Myocyte (in vitro differentiated cells): ENCODE data around the gene FASTK. TPM values are rescaled to one million over a fixed set of nuclear protein-coding genes. Genes with fewer than 3 reads are reported as not detected.

Source experiments
- DNase-seq: peaks from one replicate; pipeline ENCODE4 v3.0.0-alpha.2; 2012; ENCODE audit warnings: low read depth
- total RNA-seq: library from RNA; depleted of rRNA; stranded (reverse); fragments of >200 nt; gene quantifications from 2 replicates; pipeline ENCODE4 v1.2.3, GENCODE V29; 2014

Gene FASTK
- total RNA-seq, 1 donor from 2014 or later = 177 TPM

DNA sequence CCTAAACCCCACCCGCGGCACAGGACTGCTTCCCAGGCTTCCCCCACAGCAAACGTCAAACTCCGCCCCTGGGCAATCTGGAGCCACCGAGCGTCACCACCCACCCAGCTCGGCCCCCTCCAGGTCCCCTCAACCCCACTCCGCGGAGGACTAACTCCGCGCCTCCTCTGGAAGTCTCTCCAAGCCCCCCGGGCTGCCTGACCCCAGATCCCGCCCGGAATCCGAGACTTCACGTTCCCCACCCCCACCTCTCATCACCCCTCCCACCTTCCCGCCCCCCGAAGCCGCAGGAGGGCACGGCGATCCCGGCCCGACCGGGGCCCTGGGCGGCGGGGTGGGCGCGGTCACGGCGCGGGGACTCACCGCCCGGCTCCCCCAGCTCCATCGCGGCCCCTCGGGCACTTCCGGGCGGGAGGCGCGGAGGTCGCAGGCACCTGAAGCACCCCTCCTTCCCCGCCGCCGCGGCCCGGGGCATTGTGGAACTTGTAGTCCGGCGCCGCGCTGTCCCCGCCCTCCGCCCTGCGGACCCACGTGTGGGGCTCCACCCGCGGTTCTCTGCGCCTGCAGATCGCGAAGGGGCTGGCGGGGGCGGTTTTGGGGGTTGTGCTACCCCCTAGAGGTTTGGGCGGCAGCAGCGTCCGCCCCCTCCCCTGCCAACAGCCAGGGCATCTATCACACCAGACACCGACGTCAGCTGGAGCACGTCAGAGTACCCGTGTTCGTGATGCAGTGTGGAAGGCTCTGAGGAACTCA, 2.6 kb upstream of the FASTK start, which contains the start of gene TMUB1:
Gene TMUB1 (minus strand): TSS at position 423 of the 753 bp plus-strand sequence. CDS start 930 bp downstream, outside the sequence.
- peak; percentile 72 for DNase-seq

DNA sequence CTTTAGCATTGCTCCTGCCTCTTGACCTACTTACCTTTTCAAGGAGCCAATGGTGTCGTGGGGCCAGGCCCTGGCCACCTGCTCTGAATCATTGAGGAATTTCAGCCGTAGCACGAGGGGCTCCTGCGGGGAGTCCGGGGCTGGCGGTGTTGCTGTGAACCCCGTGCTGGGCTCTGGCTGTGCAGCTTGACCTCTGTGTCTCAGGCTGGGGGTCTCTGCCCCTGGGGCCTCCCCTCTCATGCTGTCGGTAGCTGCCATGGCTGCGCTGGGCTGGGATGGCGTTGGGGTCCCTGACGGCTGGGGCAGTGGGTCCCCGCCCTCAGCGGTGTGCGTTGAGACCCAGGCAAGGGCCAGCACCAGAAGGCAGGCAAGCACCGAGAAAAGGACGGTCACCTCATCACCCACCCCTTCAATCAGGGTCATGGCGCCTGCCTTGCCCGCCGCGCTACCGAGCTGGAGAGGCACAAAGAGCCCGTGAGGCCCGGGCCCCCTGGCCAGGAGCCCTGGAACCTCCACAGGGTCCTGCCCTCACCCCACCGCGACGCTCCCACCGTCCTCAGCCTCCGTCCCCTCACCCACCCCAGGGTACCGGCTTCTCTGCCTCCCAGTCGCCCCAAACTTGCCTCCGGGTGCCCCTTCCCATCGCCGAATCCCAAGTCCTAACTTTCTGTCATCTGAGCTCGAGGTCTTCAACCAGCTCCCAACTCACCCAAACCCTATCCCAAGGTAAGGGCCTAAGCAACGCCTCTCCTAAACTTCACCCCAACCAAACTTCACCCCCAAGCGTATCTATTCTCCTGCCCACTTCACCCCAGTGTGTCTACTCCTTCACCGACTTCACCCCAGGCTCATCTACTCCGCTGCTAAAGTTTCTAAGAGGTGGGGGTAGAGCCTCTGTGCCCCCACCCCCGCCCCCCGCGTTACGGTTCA, 1.8 kb upstream of the FASTK start:
- no peak for DNase-seq

DNA sequence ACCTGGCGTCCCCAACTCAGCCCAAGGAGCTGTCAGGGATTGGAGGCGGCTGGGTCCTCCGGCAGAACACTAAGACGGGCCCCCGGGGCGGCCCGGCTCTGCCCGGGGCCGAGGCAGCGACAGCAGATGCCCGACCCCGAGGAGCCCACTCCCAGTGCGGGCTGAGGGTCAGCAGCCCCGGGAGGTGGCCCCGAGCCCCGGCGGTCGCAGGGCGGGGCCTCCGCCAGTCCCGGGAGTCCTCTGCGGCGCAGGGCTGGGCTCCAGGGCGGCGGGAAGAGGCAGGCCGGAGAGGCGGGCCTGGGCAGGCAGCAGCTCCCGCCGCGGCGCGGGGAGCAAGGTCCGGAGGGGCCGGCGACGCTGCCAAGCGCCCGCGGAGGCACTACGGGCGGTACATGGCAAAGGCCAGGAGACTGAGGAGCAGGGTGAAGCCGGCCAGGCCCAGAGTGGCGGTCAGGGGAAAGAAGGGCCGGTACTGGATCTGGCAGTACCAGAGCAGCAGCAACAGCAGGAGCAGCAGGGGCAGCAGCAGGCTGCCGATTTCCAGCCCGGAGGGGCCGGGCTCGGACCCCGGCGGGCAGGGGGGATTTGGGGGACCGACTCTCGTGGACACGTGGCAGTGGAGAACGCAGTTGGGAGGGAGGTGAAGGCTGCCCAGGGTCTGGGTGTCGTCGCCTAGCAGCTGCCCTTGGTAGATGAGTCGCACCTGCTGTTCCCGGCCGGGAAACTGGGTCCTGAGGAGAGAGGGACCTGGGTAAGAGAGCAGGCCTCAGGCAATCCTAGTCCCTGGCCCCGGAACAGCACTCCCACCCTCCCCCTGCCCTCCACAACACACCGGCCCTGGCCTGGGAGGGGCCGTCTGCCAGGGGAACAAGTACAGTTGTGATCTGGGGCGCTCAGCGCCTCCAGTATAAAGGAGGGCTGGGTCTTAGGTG, 827 bp upstream of the FASTK start:
- peak; percentile 78 for DNase-seq

DNA sequence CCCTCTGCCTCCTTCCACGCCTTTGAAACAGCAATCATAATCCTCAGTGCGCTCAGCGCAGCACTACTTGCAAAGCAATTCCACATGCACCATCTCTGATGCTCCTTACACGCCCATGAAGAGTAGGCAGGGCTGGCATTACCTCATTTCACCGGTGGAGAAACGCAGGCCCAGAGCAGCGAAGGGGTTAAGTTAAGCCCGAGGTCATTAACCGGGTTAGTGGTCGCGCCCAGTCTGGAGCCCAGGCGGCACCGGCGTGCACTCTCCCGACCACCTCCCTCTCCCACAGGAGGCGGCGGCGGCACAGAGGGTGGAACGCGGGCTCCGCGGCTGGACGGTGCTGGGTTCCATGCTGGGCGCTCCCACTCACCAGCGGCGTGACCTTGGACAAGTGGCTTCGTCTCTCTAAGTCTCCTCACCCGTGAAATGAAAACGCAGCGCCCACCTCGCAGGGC, 515 bp downstream of the FASTK start:
- peak; percentile 43 for DNase-seq

DNA sequence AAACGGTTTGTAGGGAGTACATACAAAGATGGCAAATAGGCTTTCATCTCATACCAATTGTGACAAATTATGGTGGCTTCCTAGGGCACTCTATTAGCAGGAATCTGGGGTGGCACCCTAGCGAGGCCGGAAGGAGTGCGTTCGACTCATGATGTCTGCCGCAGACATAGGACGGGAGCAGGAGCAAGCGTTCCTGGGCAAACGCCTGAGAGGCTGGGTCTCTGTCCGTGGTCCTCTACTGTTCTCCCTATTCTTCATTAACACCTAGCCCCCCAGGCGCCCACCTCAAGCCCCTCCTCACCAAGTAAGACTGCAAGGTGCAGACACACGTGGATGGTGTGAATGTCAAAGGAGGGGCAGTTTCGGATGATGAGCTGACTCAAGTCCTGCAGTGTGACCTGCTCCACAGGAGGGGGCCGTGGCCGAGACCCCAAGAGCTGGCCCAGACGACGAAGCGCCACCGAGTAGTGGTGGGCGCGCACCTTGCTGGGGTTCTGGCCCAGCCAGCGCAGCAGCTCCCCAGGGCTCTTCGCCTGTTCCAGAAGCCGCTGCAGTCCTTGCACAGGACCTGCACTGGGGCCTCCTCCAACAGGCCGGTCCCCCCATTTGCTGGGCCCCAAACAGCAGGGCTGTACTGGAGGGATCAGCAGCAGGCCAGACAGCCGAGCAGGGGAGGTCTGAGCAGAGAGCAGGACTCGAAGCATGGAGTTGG, 1.3 kb downstream of the FASTK start:
- no peak for DNase-seq

DNA sequence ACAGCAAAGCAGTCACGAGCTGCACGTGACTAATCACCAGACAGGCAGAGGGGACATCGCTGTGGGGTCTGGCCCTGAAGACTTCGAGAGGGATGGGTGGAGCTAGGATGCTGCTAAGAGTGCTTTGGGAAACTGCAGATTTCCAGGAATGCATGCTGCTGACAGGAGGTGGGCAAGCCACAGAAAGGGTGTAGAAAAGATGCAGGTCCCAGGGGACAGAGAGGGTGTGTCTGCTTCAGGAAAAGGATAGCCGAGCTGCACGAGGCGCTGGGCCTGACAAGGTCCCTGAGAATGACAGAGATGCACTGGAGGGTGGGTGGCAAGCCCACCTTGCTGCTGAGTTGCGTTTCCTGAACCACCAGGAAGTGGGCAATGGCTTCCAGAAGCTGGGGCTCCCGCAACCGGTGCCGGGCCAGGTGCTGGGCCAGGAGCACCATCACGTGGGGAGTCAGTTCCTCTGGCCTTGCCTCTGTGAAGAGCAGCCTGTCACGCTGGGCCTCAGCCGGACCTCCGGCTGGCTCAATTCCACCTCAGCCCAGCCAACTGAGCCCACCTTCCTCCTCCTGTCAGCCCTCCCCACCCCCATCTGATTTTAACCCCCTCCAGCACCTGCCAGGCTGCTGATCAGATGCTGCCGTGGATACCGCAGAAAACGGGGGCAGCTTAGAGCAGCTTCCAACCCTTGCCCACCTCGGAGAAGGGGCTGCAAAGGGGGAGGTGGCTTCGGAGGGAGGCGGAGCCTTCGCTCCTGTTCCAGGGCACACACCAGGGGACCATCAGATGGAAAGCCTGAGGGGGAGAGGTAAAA, 2.2 kb downstream of the FASTK start:
- DNase-seq = peak; percentile 34

DNA sequence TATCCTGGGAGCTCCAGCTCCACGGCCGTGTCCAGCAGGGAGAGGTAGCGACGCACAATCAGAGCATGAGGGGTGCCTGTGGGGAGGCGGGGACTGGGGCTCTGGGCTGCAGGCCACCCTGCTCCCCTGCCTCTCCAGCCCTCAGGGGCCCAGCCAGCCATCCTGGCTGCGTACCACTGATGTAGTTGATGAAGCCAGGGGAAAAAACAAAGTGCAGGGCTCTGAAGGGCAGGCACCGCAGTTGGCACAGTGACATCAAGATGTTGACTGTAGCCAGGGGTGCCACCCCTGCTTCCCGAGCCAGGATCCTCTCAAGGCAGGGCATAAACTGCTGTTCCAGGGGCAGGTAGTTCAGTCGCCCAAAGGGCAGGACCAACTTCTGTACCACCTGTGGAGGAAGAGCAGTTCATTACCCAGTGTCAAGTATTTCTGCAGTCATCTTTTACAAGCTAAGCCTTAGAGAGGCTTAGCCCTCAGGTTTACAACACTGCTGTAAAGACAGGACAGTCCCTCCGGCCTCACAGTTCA, 2.8 kb downstream of the FASTK start:
- no peak for DNase-seq

DNA sequence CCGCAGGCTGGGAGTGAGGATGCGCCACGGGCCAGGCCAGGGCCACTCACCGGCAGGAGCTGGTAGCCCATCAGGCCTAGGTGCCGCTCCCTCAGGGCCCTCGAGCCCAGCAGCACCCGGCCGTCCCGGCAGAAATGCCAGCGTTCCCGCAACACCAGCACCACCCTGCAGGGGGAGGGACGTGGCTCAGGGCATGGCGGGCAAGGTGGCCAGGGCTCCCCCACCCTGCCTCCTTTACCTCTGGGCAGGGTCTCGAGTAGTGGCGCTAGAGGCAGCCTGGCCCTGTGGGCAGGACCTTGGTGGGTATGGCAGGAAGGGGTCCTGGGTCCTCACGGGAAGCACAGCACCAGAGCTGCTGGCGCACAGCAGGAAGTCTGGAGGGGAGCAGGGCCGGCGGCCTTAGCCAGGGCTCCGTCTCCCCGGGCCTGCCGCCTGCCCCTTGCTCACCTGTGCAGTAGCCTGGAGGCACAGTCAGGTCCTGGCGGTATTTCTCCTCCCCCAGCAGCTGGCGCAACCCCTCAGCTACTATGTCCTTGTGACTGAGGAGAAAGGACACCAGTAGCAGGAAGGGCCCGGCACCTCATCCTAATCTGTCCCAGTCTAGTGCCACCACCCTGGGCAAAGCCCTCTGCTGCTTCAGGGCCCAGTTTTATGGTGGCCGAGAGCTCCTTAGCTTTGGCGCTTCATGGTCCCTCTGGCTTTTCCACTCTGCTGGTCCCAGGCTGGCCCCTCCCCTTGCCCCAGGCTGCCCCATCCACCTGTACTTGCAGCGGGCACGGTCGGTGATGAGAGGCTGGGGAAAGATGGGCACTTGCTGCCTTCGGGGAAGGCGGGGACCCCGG, 3.5 kb downstream of the FASTK start:
- peak; percentile 43 for DNase-seq

DNA sequence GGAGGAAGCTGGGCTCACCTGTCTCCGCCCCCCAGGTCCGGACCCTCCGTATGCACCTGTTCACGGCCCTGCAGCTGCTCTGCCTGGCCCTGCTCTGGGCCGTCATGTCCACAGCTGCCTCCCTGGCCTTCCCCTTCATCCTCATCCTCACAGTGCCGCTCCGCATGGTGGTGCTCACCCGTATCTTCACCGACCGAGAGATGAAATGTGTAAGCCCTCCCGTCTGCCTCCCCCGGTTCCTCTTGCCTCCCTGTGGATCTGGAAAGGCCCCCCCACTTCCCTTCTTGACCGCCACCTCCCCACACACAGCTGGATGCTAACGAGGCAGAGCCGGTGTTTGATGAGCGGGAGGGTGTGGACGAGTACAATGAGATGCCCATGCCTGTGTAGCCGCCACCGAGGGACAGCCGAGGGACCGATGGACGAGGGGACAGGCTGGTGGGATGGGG, 4.6 kb downstream of the FASTK start:
- DNase-seq = no peak

DNA sequence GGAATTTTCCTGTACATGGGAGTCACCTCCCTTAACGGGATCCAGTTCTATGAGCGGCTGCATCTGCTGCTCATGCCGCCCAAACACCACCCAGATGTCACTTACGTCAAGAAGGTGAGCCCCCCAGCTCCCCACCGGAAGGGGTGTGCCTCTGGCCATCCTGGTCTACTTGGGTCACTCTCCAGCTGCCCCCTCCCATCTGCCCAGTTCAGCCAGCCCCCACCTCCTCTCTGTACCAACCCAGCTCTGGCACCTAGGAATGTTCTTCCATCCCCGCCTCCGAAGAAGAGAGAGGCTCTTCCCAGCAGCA, 5.0 kb downstream of the FASTK start:
- DNase-seq = no peak

DNA sequence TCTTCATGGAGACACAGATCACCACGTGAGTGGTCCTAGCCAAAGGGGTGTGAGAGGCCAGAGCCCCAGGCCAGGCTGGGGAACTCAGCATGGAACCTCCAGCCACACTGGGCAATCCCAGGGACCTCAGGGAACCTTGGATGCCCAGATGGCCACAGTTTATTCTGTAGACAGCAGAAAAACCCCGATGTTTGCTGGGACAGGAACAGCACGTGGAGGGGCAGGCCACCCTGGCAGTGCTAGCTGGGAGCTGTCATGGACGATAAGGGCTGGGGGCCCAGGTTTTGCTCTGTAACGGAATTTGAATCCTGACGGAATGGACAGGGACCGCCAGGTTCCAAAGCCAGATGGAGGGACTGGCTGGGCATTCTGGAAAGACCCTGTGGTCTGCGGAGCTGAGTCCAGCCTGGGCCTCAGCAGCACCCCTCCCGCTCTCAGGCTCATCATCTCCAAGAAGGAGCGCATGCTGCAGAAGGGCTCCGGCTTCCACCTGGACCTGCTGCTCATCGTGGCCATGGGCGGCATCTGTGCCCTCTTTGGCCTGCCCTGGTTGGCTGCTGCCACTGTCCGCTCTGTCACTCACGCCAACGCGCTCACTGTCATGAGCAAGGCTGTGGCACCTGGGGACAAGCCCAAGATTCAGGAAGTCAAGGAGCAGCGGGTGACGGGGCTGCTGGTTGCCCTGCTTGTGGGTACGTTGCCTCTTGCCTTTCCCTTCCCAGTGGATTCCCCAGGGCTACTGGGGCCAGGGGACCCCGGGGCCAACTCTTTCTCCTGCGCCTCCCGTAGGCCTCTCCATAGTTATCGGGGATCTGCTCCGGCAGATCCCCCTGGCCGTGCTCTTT, 5.6 kb downstream of the FASTK start:
- no peak for DNase-seq

DNA sequence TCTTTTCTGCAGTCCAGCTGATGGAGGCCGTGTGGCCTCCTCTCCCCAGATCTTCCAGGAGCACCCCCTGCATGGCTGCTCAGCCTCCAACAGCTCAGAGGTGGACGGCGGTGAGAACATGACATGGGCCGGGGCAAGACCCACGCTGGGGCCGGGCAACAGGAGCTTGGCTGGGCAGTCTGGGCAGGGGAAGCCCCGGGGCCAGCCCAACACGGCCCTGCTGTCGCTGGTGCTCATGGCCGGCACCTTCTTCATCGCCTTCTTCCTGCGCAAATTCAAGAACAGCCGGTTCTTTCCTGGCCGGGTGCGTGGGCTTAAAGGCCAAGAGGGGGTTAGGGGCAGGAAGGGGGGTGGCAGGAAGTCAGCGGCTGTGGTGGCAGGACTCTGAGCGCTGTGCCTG, 6.6 kb downstream of the FASTK start:
- DNase-seq = no peak

DNA sequence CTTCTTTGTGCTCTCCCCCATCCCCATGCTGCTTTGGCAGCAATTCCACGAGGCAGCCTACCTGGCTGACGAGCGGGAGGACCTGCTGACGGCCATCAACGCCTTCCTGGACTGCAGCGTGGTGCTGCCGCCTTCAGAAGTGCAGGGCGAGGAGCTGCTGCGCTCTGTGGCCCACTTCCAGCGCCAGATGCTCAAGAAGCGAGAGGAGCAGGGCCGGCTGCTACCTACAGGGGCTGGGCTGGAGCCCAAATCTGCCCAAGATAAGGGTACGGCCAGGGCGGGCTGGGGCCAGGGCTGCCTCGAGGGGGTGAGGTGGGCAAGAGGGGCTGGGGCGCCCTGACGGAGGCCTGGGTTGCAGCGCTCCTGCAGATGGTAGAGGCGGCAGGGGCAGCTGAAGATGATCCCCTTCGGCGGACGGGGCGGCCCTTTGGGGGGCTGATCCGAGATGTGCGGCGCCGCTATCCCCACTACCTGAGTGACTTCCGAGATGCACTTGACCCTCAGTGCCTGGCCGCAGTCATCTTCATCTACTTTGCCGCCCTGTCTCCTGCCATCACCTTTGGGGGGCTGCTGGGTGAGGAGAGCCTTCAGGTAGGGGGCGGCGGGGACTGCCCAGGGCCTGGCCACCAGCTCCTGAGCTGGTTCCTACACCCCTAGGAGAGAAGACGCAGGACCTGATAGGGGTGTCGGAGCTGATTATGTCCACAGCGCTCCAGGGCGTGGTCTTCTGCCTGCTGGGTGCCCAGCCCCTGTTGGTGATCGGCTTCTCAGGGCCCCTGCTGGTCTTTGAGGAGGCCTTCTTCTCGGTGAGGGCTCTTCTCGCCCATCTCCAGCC, 9.4 kb downstream of the FASTK start:
- DNase-seq = no peak

DNA sequence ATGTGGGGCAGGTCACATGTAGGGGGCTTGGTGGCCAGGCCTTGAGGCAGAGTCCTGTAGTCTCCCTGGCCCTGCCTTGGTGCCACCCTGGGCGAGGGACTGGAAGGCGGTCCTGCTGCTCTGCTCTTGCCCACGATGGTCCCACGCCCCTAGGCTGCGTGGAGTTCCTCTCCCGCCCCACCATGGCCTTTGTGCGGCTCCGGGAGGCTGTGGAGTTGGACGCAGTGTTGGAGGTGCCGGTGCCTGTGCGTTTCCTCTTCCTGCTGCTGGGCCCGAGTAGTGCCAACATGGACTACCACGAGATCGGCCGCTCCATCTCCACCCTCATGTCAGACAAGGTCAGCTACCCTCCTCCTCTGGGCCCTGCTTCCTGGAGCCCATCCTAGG, 10.0 kb downstream of the FASTK start:
- no peak for DNase-seq

DNA sequence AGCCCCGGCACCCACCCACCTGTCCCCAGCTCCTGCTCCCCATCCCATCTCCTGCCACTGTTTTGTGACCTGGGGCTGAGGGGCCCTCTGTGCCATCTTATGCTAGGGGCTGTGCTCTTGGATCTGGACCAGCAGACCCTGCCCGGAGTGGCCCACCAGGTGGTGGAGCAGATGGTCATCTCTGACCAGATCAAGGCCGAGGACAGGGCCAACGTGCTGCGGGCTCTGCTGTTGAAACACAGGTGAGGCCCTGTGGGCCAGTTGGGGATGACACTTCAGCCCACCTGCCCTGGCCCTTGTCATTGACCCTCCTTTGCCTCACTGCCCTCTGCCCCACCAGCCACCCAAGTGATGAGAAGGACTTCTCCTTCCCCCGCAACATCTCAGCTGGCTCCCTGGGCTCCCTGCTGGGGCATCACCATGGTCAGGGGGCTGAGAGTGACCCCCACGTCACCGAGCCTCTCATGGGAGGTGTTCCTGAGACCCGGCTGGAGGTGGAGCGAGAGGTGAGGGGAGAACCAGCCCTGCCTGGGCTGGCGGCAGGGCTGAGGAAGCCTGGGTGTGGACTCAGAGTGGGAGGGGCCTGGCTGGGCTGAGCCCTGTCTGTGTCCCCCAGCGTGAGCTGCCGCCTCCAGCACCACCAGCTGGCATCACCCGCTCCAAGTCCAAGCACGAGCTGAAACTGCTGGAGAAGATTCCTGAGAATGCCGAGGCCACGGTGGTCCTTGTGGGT, 10.6 kb downstream of the FASTK start:
- DNase-seq = no peak
